Natural killer cell (primary cell): ENCODE data around the gene C6orf89. TPM values are rescaled to one million over a fixed set of nuclear protein-coding genes. Genes with fewer than 3 reads are reported as not detected.
"Not testable (repeated sequence)": the region's sequence is repeated elsewhere in the genome, so short reads cannot be mapped to it uniquely, and the experiment has no call there.

Experiments
- ATAC-seq, 3 donors: fragments of 150-1000 bp in 2 of 3; fragments of 200-7000 bp in 1 of 3; cut with Tn5 transposase; 1 replicate in 1 of 3; 2 replicates in 2 of 3; pipeline ENCODE4 v1.10.0; 2021; ENCODE audit warnings: mild to moderate bottlenecking in 2 of 3, moderate library complexity in 2 of 3
- DNase-seq, 2 donors: peaks; one replicate each; pipeline versions ENCODE4 v3.0.0 to v3.0.0-alpha.2; 2013 to 2021; ENCODE audit warnings: mixed read lengths in 1 of 2
- H3K27ac ChIP-seq: one replicate; pipeline ENCODE4 v1.5.1; 2013; ENCODE audit warnings: mild to moderate bottlenecking, low read length
- H3K27me3 ChIP-seq: one replicate; pipeline ENCODE4 v1.6.1; 2013; ENCODE audit warnings: low read length; ENCODE audit not compliant: control insufficient read depth, insufficient read depth
- H3K36me3 ChIP-seq: one replicate; pipeline ENCODE4 v1.6.1; 2013; ENCODE audit warnings: low read length; ENCODE audit not compliant: control insufficient read depth, insufficient read depth
- H3K4me1 ChIP-seq: one replicate; pipeline ENCODE4 v1.6.1; 2013; ENCODE audit warnings: low read length; ENCODE audit not compliant: control insufficient read depth, insufficient read depth
- H3K4me3 ChIP-seq: one replicate; pipeline ENCODE4 v1.5.1; 2013; ENCODE audit warnings: low read length
- H3K9me3 ChIP-seq: one replicate; pipeline ENCODE4 v1.6.1; 2013; ENCODE audit warnings: low read length; ENCODE audit not compliant: control insufficient read depth, insufficient read depth
- H3K27ac Mint-ChIP-seq, 2 donors: one replicate each; pipeline ENCODE4 v1.8.0; 2022; ENCODE audit warnings: mild to moderate bottlenecking in 2 of 2, mixed read lengths in 2 of 2, moderate library complexity in 1 of 2
- H3K27me3 Mint-ChIP-seq, 2 donors: one replicate each; pipeline ENCODE4 v1.8.0; 2022; ENCODE audit warnings: low read depth in 2 of 2, mixed read lengths in 2 of 2
- H3K36me3 Mint-ChIP-seq: one replicate; pipeline ENCODE4 v1.8.0; 2022; ENCODE audit warnings: mixed read lengths
- H3K4me1 Mint-ChIP-seq, 2 donors: one replicate each; pipeline ENCODE4 v1.8.0; 2022; ENCODE audit warnings: mixed read lengths in 2 of 2
- H3K4me3 Mint-ChIP-seq: one replicate; pipeline ENCODE4 v1.8.0; 2022; ENCODE audit warnings: mild to moderate bottlenecking, moderate library complexity, mixed read lengths
- H3K9me3 Mint-ChIP-seq, 2 donors: one replicate each; pipeline ENCODE4 v1.8.0; 2022; ENCODE audit warnings: mixed read lengths in 2 of 2
- WGBS: methylation state at CpG from one replicate; pipeline ENCODE4 v1.1.7; 2013; ENCODE audit warnings: missing lambda C conversion rate; ENCODE audit not compliant: insufficient coverage; 5-methylcytosine and 5-hydroxymethylcytosine counted together
- intact Hi-C: fragments of 100-400 bp; cut with micrococcal nuclease; formaldehyde crosslinking; loops from one replicate; pipeline ENCODE4 v1.14.2; 2022
- total RNA-seq, 4 donors: library from RNA; stranded (reverse); fragments of 120-200 nt in 1 of 4; gene quantifications; one replicate each; pipeline versions ENCODE4 v1.2.3 to v1.2.4, GENCODE V29; 2013 to 2022
- TF ChIP-seq, protein P1 (sequence below): fragments of 200-600 bp; IDR thresholded peaks from one replicate; pipeline ENCODE4 v1.8.0; 2022; ENCODE audit warnings: antibody characterized with exemption

C6orf89 gene
- total RNA-seq, 3 donors from 2014 or later (not counting 1 experiment from before 2014, with no cell fraction given), result 34.3 to 47.0 (median 46.3) TPM

DNA sequence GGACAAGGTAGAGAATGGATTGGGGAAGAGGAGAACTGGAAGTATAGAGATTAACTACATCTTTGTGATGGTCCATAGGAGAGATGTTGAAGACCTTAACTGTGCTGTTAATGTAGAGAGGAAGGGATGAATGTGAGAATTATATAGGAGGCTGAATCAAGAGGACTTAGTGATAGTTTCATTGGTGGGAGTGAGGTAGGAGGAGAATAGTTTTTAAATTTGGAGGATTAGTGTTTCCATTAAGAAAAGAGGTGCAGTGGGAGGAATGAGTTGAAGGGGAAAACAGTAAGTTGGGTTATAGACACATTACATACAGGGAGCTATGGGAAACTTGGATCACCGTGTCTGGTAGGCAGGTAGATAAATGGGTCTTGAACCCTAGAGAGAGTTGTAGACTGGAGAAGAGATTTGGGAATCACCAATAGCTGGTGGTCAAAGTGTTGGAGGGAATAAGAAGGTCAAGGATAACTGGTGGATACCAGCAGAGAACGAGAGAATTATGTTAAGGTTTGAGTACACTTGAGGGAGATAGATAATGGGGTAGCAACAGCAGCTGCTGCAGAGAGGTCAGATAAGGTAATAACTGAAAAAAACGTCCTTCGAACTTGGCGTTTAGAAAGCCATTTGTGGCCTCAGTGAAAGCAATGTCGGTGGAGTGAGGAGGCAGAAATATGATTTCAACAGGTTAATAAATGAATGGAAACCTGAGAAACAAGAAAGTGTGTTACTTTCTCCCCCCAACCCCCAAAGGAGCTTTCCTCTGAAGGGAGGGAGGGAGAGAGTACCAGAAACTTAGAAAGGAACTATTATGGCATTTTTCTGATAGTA lies 3.1 kb downstream of the C6orf89 start:
- no peaks in the 10 kb centered on the region for H3K27me3 ChIP-seq
- H3K4me1 Mint-ChIP-seq, result peaks cover 28 to 33% of the 10 kb centered on the region in 2 donors
- H3K27ac Mint-ChIP-seq, result peak overlapping the region in 1 of 2 donors; percentile 9
- H3K27ac ChIP-seq, result no peak overlapping the region
- peaks cover 3% of the 10 kb centered on the region for H3K36me3 ChIP-seq
- intact Hi-C loops, result no loop called here
- no peak overlapping the region for H3K4me3 Mint-ChIP-seq
- no peak overlapping the region for H3K4me3 ChIP-seq
- no peaks in the 10 kb centered on the region for H3K9me3 Mint-ChIP-seq
- H3K36me3 Mint-ChIP-seq, result no peaks in the 10 kb centered on the region
- H3K9me3 ChIP-seq, result no peaks in the 10 kb centered on the region
- no peaks in the 10 kb centered on the region for H3K27me3 Mint-ChIP-seq
- DNase-seq, result no peak
- peaks cover 7% of the 10 kb centered on the region for H3K4me1 ChIP-seq
- no peak for ATAC-seq
- TF ChIP-seq, protein P1, sequence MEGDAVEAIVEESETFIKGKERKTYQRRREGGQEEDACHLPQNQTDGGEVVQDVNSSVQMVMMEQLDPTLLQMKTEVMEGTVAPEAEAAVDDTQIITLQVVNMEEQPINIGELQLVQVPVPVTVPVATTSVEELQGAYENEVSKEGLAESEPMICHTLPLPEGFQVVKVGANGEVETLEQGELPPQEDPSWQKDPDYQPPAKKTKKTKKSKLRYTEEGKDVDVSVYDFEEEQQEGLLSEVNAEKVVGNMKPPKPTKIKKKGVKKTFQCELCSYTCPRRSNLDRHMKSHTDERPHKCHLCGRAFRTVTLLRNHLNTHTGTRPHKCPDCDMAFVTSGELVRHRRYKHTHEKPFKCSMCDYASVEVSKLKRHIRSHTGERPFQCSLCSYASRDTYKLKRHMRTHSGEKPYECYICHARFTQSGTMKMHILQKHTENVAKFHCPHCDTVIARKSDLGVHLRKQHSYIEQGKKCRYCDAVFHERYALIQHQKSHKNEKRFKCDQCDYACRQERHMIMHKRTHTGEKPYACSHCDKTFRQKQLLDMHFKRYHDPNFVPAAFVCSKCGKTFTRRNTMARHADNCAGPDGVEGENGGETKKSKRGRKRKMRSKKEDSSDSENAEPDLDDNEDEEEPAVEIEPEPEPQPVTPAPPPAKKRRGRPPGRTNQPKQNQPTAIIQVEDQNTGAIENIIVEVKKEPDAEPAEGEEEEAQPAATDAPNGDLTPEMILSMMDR, result no peak
- WGBS, result 84% methylated on average over 6 of the region's 6 CpGs

DNA sequence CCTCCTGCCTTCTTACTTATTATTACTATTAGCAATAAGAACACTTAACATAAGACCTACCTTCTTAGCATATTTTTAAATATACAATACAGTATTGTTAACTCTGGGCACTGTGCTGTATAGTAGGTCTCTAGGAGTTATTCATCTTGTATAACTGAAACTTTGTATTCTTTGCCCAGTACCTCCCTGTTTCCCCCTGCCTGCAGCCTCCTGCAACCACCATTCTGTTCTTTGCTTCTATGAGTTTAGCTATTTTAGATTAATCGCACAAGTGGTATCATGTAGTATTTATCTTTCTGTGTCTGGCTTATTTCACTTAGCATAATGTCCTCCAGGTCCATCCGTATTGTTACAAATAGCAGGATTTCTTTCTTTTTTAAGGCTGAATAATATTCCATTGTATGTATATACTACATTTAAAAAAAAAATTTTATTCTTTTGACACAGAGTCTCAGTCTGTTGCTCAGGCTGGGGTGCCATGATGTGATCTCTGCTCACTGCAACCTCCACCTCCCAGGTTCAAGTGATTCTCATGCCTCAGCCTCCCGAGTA lies 4.4 kb downstream of the C6orf89 start:
- no peak overlapping the region for H3K27ac Mint-ChIP-seq
- H3K4me1 ChIP-seq, result peaks cover 4% of the 10 kb centered on the region

DNA sequence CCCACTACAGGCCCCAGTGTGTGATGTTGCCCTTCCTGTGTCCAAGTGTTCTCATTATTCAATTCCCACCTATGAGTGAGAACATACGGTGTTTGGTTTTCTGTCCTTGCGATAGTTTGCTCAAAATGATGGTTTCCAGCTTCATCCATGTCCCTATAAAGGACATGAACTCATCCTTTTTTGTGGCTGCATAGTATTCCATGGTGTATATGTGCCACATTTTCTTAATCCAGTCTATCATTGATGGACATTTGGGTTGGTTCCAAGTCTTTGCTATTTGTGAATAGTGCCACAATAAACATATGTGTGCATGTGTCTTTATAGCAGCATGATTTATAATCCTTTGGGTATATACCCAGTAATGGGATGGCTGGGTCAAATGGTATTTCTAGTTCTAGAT lies 5.4 kb downstream of the C6orf89 start:
- H3K4me1 ChIP-seq, ATAC-seq, H3K27me3 Mint-ChIP-seq, intact Hi-C loops, H3K27ac Mint-ChIP-seq, H3K4me3 Mint-ChIP-seq, H3K4me3 ChIP-seq, H3K36me3 Mint-ChIP-seq, DNase-seq, H3K27me3 ChIP-seq, H3K9me3 ChIP-seq, H3K9me3 Mint-ChIP-seq, H3K27ac ChIP-seq: not testable (repeated sequence)
- H3K4me1 Mint-ChIP-seq, result peaks cover 21 to 26% of the 10 kb centered on the region in 2 donors
- WGBS, result no CpG with 5 or more reads among the region's 2 CpGs
- peaks cover 20% of the 10 kb centered on the region for H3K36me3 ChIP-seq

More for the DNA sequence above, 4.4 kb downstream of the C6orf89 start:
- Mint-ChIP-seq H3K27me3 (no peaks in the 10 kb centered on the region), H3K4me1 (peaks cover 26 to 32% of the 10 kb centered on the region in 2 donors), H3K4me3 (no peak overlapping the region), H3K9me3 (no peaks in the 10 kb centered on the region), H3K36me3 (no peaks in the 10 kb centered on the region)
- no peak overlapping the region for H3K4me3 ChIP-seq
- TF ChIP-seq, protein P1, result no peak
- H3K27me3 ChIP-seq, result no peaks in the 10 kb centered on the region
- 100% methylated on average over 1 of the region's 3 CpGs for WGBS
- intact Hi-C loops, result no loop called here
- ATAC-seq, result no peak
- no peak overlapping the region for H3K27ac ChIP-seq
- peaks cover 15% of the 10 kb centered on the region for H3K36me3 ChIP-seq
- no peak for DNase-seq
- no peaks in the 10 kb centered on the region for H3K9me3 ChIP-seq
